K562 (cell line): ENCODE measurements around the gene GDF11. TPM values are rescaled to one million over a fixed set of nuclear protein-coding genes. Genes with fewer than 3 reads are reported as not detected.
A peak's percentile ranks its signal among the peaks of the same experiment; 100 is the strongest.

Experiments
- ATF2 ChIP-seq: sonication (generic); formaldehyde crosslinking; IDR thresholded peaks from 2 replicates; pipeline ENCODE4 v1.8.1; 2022; ENCODE audit warnings: missing genetic modification reagents
- COPS2 ChIP-seq: fragments of 450-650 bp; conservative IDR thresholded peaks from 2 replicates; pipeline ENCODE4 v1.6.1; 2016; ENCODE audit warnings: mild to moderate bottlenecking, moderate library complexity
- CREBBP ChIP-seq: IDR thresholded peaks from one replicate; pipeline ENCODE4 v1.6.1; 2012; ENCODE audit warnings: low read depth, mild to moderate bottlenecking, control low read depth, inconsistent platforms, low read length
- PHTF2 ChIP-seq: fragments of 250-450 bp; sonication (Bioruptor Pico); IDR thresholded peaks from 2 replicates; pipeline ENCODE4 v1.5.0; 2021; ENCODE audit warnings: mild to moderate bottlenecking
- POLR2B ChIP-seq: fragments of 450-650 bp; IDR thresholded peaks from 2 replicates; pipeline ENCODE4 v1.6.1; 2018; ENCODE audit warnings: low read depth; ENCODE audit not compliant: partially characterized antibody
- RBM22 ChIP-seq: fragments of 200-400 bp; formaldehyde crosslinking; IDR thresholded peaks from 2 replicates; pipeline ENCODE4 v1.6.1; 2018; ENCODE audit warnings: low read length, low read depth; ENCODE audit not compliant: poor library complexity, severe bottlenecking
- SP2 ChIP-seq: IDR thresholded peaks from 2 replicates; pipeline ENCODE4 v1.6.1; 2011; ENCODE audit warnings: mild to moderate bottlenecking, low read depth, low read length, moderate library complexity; ENCODE audit not compliant: poor library complexity, severe bottlenecking; ENCODE audit errors: extremely low read depth
- TARDBP ChIP-seq: fragments of 450-650 bp; IDR thresholded peaks from 2 replicates; pipeline ENCODE4 v1.6.1; 2016
- TEAD1 ChIP-seq, 2 experiments: fragments of 450-650 bp in 1 of 2; sonication (generic) in 1 of 2; formaldehyde crosslinking; IDR thresholded peaks; 2 replicates each; pipeline versions ENCODE4 v1.4.0 to v1.8.0; 2020 to 2022; ENCODE audit warnings: mild to moderate bottlenecking in 2 of 2, missing genetic modification reagents in 1 of 2
- TOE1 ChIP-seq, 2 experiments: fragments of 450-650 bp in 1 of 2; sonication (generic) in 1 of 2; formaldehyde crosslinking in 1 of 2; IDR thresholded peaks; 2 replicates each; pipeline versions ENCODE4 v1.7.1 to v1.8.0; 2016 to 2022; ENCODE audit warnings: borderline replicate concordance in 2 of 2, mild to moderate bottlenecking in 2 of 2, antibody characterized with exemption in 1 of 2, inconsistent platforms in 1 of 2, low read depth in 1 of 2, missing genetic modification reagents in 1 of 2, moderate library complexity in 1 of 2
- TRIM28 ChIP-seq: fragments of 450-650 bp; IDR thresholded peaks from 2 replicates; pipeline ENCODE4 v1.6.1; 2017
- ZEB2 ChIP-seq: fragments of 450-650 bp; IDR thresholded peaks from 2 replicates; pipeline ENCODE4 v1.6.1; 2016
- ZHX1 ChIP-seq: fragments of 150-350 bp; conservative IDR thresholded peaks from 2 replicates; pipeline ENCODE4 v1.6.1; 2014; ENCODE audit warnings: low read length
- polyA plus RNA-seq, 8 experiments: library from polyadenylated mRNA; depleted of rRNA in 4 of 8; stranded (reverse) in 5 of 8; unstranded in 3 of 8; fragments of >200 nt; fragmentation: Nextera tagmentation in 2 of 8; fragmentation: Illumina TruSeq in 1 of 8; extraction: Ambion mirVana in 2 of 8; extraction: Trizol in 1 of 8; gene quantifications; 2 replicates each; pipeline versions ENCODE4 v1.2.1 to v1.2.3, GENCODE V29; 2011 to 2014; ENCODE audit warnings: inconsistent platforms in 1 of 8, missing spikeins in 1 of 8
- total RNA-seq, 7 experiments: library from RNA; depleted of rRNA in 6 of 7; stranded (reverse); fragments of >200 nt in 6 of 7; fragmentation: Illumina TruSeq in 2 of 7; extraction: Trizol in 2 of 7; gene quantifications; 2 replicates each; pipeline versions ENCODE4 v1.2.1 to v1.2.3, GENCODE V29; 2011 to 2021; ENCODE audit warnings: low replicate concordance in 1 of 7
- TF ChIP-seq, protein P1 (sequence below): fragments of 200-800 bp; sonication (Bioruptor generic); IDR thresholded peaks from 2 replicates; pipeline ENCODE4 v1.6.1; 2016; ENCODE audit warnings: missing genetic modification characterization, missing compliant biosample characterization
- TF ChIP-seq, protein P2 (sequence below): fragments of 200-800 bp; sonication (Bioruptor generic); IDR thresholded peaks from 2 replicates; pipeline ENCODE4 v1.6.1; 2017; ENCODE audit warnings: missing genetic modification characterization, missing compliant biosample characterization

Gene GDF11
- total and polyA plus RNA-seq, 9 of the 15 experiments (the other 6 are each of a cell fraction or from before 2014, with no cell fraction given): 1.4 to 15.7 (median 4.8) TPM

DNA sequence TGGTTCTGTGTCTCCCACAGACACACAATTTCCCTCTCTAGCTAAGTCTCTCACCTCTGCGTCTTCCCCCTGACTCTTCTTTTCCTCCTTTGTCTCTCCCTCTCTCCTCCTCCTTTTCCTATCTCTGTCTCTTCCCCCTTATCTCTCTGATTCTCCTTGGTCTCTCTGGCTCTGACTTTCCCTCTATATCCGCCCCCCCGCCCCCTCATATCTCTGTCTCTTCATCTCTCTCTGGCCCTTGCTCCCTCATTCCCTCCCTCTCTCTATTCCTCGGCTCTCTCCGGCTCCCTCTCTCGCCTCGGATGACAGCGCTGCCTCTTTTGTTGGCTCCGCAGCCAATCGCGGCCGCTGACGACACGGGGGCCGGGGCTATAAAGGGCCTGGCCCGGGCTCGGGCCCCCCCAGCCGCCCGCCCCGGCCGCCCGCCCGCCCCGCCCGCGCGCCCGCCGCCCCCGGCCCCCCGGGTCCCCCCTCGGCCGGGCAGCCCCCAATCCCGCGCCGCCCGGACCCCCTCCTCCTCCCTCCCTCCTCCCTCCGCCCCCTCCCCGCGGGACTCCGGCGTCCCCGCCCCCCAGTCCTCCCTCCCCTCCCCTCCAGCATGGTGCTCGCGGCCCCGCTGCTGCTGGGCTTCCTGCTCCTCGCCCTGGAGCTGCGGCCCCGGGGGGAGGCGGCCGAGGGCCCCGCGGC lies at the start of gene GDF11 (continued):
- peak; percentile 81; the same call in 1 of the 2 replicates for TF ChIP-seq TOE1 (IDR thresholded peaks at IDR 0.05; ENCODE audit: borderline replicate concordance)
- TF ChIP-seq TOE1 (CRISPR knock-in tag; IDR thresholded peaks at IDR 0.05; ENCODE audit: borderline replicate concordance, low read depth): no peak
- TF ChIP-seq PHTF2 (CRISPR knock-in tag): no peak
- TF ChIP-seq, protein P1, sequence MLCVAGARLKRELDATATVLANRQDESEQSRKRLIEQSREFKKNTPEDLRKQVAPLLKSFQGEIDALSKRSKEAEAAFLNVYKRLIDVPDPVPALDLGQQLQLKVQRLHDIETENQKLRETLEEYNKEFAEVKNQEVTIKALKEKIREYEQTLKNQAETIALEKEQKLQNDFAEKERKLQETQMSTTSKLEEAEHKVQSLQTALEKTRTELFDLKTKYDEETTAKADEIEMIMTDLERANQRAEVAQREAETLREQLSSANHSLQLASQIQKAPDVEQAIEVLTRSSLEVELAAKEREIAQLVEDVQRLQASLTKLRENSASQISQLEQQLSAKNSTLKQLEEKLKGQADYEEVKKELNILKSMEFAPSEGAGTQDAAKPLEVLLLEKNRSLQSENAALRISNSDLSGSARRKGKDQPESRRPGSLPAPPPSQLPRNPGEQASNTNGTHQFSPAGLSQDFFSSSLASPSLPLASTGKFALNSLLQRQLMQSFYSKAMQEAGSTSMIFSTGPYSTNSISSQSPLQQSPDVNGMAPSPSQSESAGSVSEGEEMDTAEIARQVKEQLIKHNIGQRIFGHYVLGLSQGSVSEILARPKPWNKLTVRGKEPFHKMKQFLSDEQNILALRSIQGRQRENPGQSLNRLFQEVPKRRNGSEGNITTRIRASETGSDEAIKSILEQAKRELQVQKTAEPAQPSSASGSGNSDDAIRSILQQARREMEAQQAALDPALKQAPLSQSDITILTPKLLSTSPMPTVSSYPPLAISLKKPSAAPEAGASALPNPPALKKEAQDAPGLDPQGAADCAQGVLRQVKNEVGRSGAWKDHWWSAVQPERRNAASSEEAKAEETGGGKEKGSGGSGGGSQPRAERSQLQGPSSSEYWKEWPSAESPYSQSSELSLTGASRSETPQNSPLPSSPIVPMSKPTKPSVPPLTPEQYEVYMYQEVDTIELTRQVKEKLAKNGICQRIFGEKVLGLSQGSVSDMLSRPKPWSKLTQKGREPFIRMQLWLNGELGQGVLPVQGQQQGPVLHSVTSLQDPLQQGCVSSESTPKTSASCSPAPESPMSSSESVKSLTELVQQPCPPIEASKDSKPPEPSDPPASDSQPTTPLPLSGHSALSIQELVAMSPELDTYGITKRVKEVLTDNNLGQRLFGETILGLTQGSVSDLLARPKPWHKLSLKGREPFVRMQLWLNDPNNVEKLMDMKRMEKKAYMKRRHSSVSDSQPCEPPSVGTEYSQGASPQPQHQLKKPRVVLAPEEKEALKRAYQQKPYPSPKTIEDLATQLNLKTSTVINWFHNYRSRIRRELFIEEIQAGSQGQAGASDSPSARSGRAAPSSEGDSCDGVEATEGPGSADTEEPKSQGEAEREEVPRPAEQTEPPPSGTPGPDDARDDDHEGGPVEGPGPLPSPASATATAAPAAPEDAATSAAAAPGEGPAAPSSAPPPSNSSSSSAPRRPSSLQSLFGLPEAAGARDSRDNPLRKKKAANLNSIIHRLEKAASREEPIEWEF: no peak
- no peak for TF ChIP-seq CREBBP
- peak; percentile 76 for TF ChIP-seq ZEB2
- no peak for TF ChIP-seq COPS2
- TF ChIP-seq RBM22: no peak
- TF ChIP-seq ZHX1: no peak
- no peak for TF ChIP-seq ATF2 (CRISPR knock-in tag)
- peak; percentile 73; the same call in 1 of the 2 replicates for TF ChIP-seq TRIM28
- peak; percentile 44 for TF ChIP-seq SP2
- TF ChIP-seq POLR2B: peak; percentile 75
- TF ChIP-seq, protein P2, sequence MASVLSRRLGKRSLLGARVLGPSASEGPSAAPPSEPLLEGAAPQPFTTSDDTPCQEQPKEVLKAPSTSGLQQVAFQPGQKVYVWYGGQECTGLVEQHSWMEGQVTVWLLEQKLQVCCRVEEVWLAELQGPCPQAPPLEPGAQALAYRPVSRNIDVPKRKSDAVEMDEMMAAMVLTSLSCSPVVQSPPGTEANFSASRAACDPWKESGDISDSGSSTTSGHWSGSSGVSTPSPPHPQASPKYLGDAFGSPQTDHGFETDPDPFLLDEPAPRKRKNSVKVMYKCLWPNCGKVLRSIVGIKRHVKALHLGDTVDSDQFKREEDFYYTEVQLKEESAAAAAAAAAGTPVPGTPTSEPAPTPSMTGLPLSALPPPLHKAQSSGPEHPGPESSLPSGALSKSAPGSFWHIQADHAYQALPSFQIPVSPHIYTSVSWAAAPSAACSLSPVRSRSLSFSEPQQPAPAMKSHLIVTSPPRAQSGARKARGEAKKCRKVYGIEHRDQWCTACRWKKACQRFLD (CRISPR knock-in tag): no peak
- TF ChIP-seq TARDBP: no peak
- no peak for TF ChIP-seq TEAD1 (CRISPR knock-in tag; IDR thresholded peaks at IDR 0.05)
